Loucy (cell line): ENCODE measurements around the gene UBE2J2.

ENCODE experiments used
- H2AFZ ChIP-seq: fragments of 200-600 bp; sonication (generic); 2 replicates; pipeline ENCODE4 v1.6.0; 2016; ENCODE audit warnings: antibody characterized with exemption, mild to moderate bottlenecking, low read length, moderate library complexity
- H3F3A ChIP-seq: fragments of 200-600 bp; 2 replicates; pipeline ENCODE4 v1.6.0; 2016; ENCODE audit warnings: antibody characterized with exemption, low read depth, mild to moderate bottlenecking
- H3K27me3 ChIP-seq: fragments of 200-600 bp; sonication (generic); 2 replicates; pipeline ENCODE4 v1.6.1; 2014; ENCODE audit warnings: low read length, mild to moderate bottlenecking; ENCODE audit not compliant: insufficient read depth, poor library complexity, severe bottlenecking
- H3K36me3 ChIP-seq: fragments of 200-600 bp; sonication (generic); 2 replicates; pipeline ENCODE4 v1.6.1; 2016; ENCODE audit warnings: low read length; ENCODE audit not compliant: insufficient read depth
- H3K4me1 ChIP-seq: fragments of 200-600 bp; sonication (generic); 2 replicates; pipeline ENCODE4 v1.5.1; 2014; ENCODE audit warnings: low read length, mild to moderate bottlenecking; ENCODE audit not compliant: insufficient read depth, poor library complexity, severe bottlenecking
- H3K4me2 ChIP-seq: fragments of 200-600 bp; sonication (generic); 2 replicates; pipeline ENCODE4 v1.6.0; 2014; ENCODE audit warnings: antibody characterized with exemption, low read length, low read depth, mild to moderate bottlenecking; ENCODE audit not compliant: poor library complexity, severe bottlenecking
- H3K4me3 ChIP-seq: fragments of 200-600 bp; sonication (generic); 2 replicates; pipeline ENCODE4 v1.5.1; 2014; ENCODE audit warnings: low read length, mild to moderate bottlenecking, mixed read lengths; ENCODE audit not compliant: poor library complexity, severe bottlenecking
- H3K79me2 ChIP-seq: fragments of 200-600 bp; sonication (generic); 2 replicates; pipeline ENCODE4 v1.6.1; 2014; ENCODE audit warnings: low read length; ENCODE audit not compliant: insufficient read depth
- H3K9ac ChIP-seq: fragments of 200-600 bp; sonication (generic); 2 replicates; pipeline ENCODE4 v1.6.0; 2014; ENCODE audit warnings: mild to moderate bottlenecking, low read depth, low read length, moderate library complexity; ENCODE audit not compliant: poor library complexity, severe bottlenecking
- H3K9me2 ChIP-seq: fragments of 200-600 bp; sonication (generic); replicated peaks from 2 replicates; pipeline ENCODE4 v1.6.1; 2016; ENCODE audit warnings: low read depth, low read length, mixed read lengths
- H3K9me3 ChIP-seq: fragments of 200-600 bp; sonication (generic); 2 replicates; pipeline ENCODE4 v1.6.1; 2014; ENCODE audit warnings: mild to moderate bottlenecking, antibody characterized with exemption, low read length, low read depth; ENCODE audit not compliant: insufficient read depth
- H4K20me1 ChIP-seq: fragments of 200-600 bp; sonication (generic); 2 replicates; pipeline ENCODE4 v1.6.0; 2014; ENCODE audit warnings: antibody characterized with exemption, low read length, mild to moderate bottlenecking; ENCODE audit not compliant: insufficient read depth, poor library complexity, severe bottlenecking
- EZH2phosphoT487 ChIP-seq: fragments of 200-600 bp; IDR thresholded peaks from 2 replicates; pipeline ENCODE4 v1.6.1; 2018; ENCODE audit warnings: antibody characterized with exemption, mild to moderate bottlenecking, moderate library complexity, borderline replicate concordance
- TF ChIP-seq, protein P1 (sequence below): fragments of 200-600 bp; sonication (generic); conservative IDR thresholded peaks from 2 replicates; pipeline ENCODE4 v1.5.1; 2014; ENCODE audit warnings: mild to moderate bottlenecking, antibody characterized with exemption, low read length

Gene UBE2J2

DNA sequence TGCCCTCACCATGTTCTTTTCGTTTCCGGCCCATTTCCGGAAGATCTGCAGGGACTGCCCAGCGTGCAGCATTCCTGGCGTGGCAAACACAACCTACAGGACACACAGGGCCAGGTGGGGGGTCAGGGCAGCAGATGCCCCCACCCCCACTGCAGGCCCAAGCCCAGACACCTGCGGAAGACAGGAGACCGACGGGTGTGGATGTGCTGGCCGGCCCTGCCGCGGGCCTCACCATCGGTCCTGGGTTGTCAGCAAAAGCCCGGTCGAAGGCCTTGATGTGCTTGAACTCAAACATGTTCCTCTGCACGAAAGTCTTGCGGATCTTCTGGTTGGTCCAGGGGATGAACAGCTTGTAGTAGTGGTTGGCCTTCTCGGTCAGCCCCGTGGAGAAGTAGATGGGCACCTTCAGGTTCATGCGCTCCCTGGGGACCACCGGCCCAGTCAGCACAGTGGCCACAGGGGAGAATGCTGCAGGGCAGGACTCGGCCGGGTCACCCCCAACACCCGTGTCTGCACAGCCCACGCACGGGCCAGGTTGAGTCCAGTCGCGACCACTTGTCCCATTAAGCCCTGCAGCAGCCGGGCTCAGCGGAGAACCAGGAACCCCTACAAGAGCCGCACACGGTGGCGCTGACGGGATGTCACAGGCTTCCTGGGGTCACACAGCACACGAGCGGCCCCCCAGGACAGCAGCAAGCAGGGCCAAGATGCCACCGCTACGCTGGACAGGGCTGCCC lies 40.0 kb upstream of the UBE2J2 start:
- Histone ChIP-seq H3K27me3 (no peaks in the 10 kb centered on the region), H3K9ac (no peak overlapping the region), H3K4me1 (peaks cover 12% of the 10 kb centered on the region), H3K79me2 (peaks cover 30% of the 10 kb centered on the region; the same call in 1 of the 2 replicates), H3K9me3 (no peaks in the 10 kb centered on the region), H3K36me3 (peaks cover 40% of the 10 kb centered on the region; the same call in 1 of the 2 replicates), H3F3A (no peaks in the 10 kb centered on the region), H2AFZ (no peak overlapping the region), H3K9me2 (no peaks in the 10 kb centered on the region), H3K4me2 (no peak overlapping the region), H4K20me1 (peaks cover 24% of the 10 kb centered on the region), H3K4me3 (no peak overlapping the region)
- TF ChIP-seq, protein P1, sequence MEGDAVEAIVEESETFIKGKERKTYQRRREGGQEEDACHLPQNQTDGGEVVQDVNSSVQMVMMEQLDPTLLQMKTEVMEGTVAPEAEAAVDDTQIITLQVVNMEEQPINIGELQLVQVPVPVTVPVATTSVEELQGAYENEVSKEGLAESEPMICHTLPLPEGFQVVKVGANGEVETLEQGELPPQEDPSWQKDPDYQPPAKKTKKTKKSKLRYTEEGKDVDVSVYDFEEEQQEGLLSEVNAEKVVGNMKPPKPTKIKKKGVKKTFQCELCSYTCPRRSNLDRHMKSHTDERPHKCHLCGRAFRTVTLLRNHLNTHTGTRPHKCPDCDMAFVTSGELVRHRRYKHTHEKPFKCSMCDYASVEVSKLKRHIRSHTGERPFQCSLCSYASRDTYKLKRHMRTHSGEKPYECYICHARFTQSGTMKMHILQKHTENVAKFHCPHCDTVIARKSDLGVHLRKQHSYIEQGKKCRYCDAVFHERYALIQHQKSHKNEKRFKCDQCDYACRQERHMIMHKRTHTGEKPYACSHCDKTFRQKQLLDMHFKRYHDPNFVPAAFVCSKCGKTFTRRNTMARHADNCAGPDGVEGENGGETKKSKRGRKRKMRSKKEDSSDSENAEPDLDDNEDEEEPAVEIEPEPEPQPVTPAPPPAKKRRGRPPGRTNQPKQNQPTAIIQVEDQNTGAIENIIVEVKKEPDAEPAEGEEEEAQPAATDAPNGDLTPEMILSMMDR: no peak
- TF ChIP-seq EZH2phosphoT487: no peak

DNA sequence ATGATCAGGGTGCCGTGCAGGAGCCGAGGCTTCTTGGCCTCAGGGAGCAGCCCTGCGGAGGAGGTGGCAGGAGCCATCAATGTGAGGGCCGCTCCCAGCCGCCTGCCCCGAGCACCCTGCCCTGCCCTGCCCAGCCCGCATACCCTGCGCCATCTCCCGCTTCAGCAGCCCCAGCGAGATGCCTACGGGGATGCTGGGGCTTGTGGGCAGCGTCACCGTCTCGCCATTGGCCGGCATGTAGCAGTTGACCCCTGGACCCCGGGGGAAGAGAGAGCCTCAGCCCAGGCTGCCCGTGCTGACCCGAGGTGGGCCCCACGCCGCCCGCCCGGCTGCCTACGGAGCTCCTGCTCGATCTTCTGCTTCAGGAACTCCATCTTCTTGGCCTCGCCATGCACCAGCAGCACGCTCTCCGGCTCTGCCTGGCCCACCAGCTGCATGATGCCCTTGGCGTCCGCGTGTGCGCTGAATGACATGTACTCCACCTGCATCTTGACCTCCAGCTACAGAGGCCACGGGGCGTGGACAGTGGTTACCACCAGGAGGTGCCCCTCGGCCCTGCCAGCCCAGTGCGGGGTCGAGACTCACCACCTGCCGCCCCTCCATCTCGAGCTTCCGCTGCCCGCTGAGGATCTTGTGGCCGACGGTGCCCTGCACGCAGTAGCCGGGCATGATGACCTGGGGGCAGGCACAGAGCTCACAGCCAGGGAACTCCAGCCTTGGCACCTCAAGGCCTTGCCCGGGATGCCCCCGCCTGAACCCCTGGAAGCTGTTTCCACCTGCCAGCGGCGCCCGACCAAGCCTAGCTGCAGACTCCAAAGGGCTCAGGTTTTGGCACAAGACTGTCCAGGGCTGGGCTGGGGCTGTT lies 39.0 kb upstream of the UBE2J2 start:
- H3K9me3 ChIP-seq: no peaks in the 10 kb centered on the region
- no peak overlapping the region for H3K9ac ChIP-seq
- no peaks in the 10 kb centered on the region; the same call in 1 of the 2 replicates for H3F3A ChIP-seq
- no peaks in the 10 kb centered on the region for H3K27me3 ChIP-seq
- H3K36me3 ChIP-seq: peaks cover 40% of the 10 kb centered on the region; the same call in 1 of the 2 replicates
- peaks cover 12% of the 10 kb centered on the region for H3K4me1 ChIP-seq
- H3K4me3 ChIP-seq: no peak overlapping the region
- peaks cover 17% of the 10 kb centered on the region for H4K20me1 ChIP-seq
- H3K9me2 ChIP-seq: no peaks in the 10 kb centered on the region
- H3K79me2 ChIP-seq: peaks cover 32% of the 10 kb centered on the region; the same call in 1 of the 2 replicates
- H3K4me2 ChIP-seq: no peak overlapping the region
- H2AFZ ChIP-seq: no peak overlapping the region
- TF ChIP-seq, protein P1: no peak

DNA sequence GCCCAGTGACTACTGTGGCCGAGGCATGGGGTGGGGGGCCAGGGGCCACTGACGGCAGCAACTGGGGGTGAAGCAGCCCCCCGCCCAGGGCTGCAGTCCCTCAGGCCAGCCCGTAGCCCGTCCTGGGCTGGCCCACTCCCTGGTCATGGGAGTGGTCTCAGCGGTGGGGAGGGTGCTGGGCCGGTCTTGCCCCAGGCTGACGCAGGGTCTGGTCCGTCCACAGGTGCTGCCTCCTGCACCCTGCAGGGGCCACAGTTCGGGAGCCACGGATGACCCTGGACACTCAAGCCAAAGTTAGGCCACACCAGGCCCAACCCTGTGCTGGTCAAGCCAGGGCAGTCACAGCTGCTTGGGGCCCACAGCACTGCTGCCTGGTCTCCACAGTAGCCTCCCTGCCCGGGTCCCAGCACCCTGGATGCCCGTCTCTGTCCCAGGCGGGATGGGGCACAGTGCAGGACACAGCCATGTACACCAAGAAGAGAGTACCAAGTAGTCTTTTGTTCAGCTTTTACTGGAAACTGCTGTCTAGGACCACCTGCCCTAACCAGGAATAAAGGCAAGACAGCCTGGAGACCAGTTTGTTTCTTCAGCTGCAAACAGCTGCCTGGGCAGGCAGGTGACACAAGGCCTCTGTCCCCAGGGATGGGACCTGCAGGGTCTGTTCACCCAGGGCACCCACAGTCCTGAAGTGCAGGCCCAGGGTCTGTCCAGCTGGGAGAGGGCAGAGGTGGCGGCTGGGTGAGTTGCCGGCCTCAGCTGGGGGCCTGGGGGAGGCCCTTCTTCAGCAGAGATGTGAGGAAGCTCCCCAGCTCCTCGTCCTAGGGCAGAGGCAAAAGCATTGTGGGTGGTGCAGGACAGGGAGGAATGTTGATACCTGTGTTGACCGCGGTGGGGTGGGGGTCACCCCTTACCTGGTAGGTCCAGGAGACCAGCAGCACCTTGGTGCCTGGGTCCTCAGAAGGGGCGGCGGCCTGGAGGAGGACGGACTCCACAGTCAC lies 37.8 kb upstream of the UBE2J2 start:
- TF ChIP-seq, protein P1: no peak
- TF ChIP-seq EZH2phosphoT487: no peak
- Histone ChIP-seq H3K4me3 (no peak overlapping the region), H3K4me2 (no peak overlapping the region), H2AFZ (no peak overlapping the region), H3K36me3 (peaks cover 40% of the 10 kb centered on the region; the same call in 1 of the 2 replicates), H3K9me3 (no peaks in the 10 kb centered on the region), H3K9ac (no peak overlapping the region), H3K27me3 (no peaks in the 10 kb centered on the region), H3F3A (no peaks in the 10 kb centered on the region; the same call in 1 of the 2 replicates), H4K20me1 (peaks cover 18% of the 10 kb centered on the region), H3K79me2 (peaks cover 43% of the 10 kb centered on the region), H3K4me1 (peaks cover 16% of the 10 kb centered on the region), H3K9me2 (no peaks in the 10 kb centered on the region)
